ENCODE data around the gene BNC2. TPM values are rescaled to one million over a fixed set of nuclear protein-coding genes. Genes with fewer than 3 reads are reported as not detected.
A peak's percentile ranks its signal among the peaks of the same experiment; 100 is the strongest.

Gene BNC2
- total and polyA plus RNA-seq, 7 donors, result 0.23 to 205 (median 117) TPM

DNA sequence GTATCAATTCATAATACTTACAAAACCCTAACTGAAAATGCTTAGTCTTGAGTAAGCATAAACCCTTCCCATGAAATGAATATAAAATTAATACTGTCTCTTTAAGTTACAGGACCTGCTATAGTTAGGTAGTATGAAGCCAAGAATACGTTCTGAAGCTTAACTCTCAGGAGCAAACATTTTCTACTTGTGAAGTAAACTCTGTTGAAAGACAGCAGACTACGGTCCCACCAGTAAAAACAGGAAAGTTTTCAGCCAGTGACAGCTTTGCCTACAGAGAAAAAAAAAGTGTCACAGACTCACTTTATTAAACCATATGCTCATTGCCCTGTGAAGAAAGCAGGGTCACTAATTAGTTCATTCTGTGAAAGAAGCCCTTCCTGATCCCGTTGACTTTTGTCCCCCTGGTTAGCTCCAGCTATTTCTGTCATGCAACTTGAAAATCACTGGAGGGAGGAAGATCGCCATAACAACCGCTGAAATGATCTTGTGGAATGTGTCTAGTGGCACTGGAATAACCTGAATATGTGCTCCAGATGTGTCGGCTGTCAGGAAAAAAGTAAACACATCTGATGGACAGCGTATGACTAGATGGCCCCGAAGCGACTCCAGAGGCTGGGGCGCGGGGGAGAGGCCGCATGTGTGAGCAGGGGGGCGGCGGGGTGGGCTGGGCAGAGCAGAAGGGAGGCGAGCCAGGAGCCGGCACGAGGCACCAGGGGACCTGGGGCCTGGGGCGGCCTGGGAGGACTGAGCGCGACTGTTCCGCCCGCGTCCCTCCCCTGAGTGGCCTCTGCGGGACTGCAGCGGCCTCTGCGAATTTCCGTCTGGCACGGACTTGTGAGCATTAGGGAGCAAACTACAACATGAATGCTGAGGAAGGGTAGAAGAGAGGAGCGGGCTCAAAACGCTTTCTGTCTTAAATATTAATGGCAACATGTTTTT, 41.9 kb downstream of the BNC2 start:
- Histone ChIP-seq H3K36me3 (no peaks in the 10 kb centered on the region), H3K4me3 (peak overlapping the region; percentile 9 to 49 (median 44)), H3K4me1 (peaks cover 0 to 83% (median 70%) of the 10 kb centered on the region in 4 donors), H3K27me3 (no peaks in the 10 kb centered on the region), H3K9me3 (no peaks in the 10 kb centered on the region), H3K27ac (peak overlapping the region; percentile 74 to 86 (median 82))
- DNase-seq, result peak; percentile 78
- no peak for TF ChIP-seq POLR2A (IDR thresholded peaks at IDR 0.05)
- peak in 2 of 4 donors; percentile 22 to 25 for TF ChIP-seq POLR2AphosphoS5 (IDR thresholded peaks at IDR 0.05)
- no peak for TF ChIP-seq EP300 (IDR thresholded peaks at IDR 0.05)
- no peak for TF ChIP-seq CTCF (IDR thresholded peaks at IDR 0.05)
- intact Hi-C loops (cut with DNase I), result loop anchor here (5.0 kb wide), 1 partner anchor 39 kb away; no protein-coding TSS in a partner anchor
- WGBS, 2 donors, result 13% methylated on average over 30 of the region's 30 CpGs

DNA sequence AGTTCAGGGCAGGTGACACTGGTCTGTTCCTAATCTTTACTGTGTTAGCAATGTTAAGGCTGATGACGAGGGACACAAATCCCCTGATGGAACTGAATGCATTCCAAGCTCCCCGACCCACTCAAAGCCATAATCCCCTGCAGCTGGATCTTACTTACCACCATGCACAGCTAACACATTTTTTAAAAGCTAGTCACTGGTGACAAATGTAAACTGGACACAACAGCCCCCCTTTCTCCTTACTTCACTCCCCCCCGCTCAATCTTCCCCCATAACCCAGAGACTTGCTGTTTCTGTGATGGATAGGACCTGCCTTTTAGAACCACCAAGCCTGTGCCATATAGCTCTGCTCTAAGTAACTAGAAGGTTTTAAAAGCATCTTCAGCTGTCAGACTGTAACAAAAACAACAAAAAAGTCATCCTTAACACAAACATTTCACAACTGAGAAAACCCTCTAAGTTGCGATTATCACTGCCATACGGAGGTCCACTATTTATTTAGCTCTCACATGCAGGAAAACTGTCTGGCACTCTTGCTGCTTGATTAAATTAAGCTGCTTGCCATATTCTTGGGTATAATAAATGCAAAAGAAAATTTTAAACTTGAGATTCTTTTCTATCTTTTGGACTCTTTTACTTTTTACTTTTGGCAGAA, 44.4 kb downstream of the BNC2 start:
- intact Hi-C loops (cut with DNase I), result loop anchor here (5.0 kb wide), 1 partner anchor 41 kb away; no protein-coding TSS in a partner anchor
- H3K4me3 ChIP-seq, result no peak overlapping the region

GRCh38 chr9:16825331-16825725, 45.1 kb downstream of the BNC2 start:
- Histone ChIP-seq H3K27ac (peak overlapping the region; percentile 51 to 86 (median 58)), H3K4me1 (peaks cover 0 to 72% (median 63%) of the 10 kb centered on the region in 4 donors), H3K4me3 (no peak overlapping the region), H3K9me3 (no peaks in the 10 kb centered on the region), H3K36me3 (no peaks in the 10 kb centered on the region), H3K27me3 (no peaks in the 10 kb centered on the region)
- DNase-seq, result no peak
- no peak for TF ChIP-seq POLR2A (IDR thresholded peaks at IDR 0.05)
- no peak for TF ChIP-seq POLR2AphosphoS5 (IDR thresholded peaks at IDR 0.05)
- TF ChIP-seq CTCF (IDR thresholded peaks at IDR 0.05), result no peak
- TF ChIP-seq EP300 (IDR thresholded peaks at IDR 0.05), result no peak
- intact Hi-C loops (cut with DNase I), result loop anchor here (5.0 kb wide), 1 partner anchor 42 kb away; no protein-coding TSS in a partner anchor

More for the DNA sequence above, 44.4 kb downstream of the BNC2 start:
- no peaks in the 10 kb centered on the region for H3K36me3 ChIP-seq
- H3K4me1 ChIP-seq, result peaks cover 0 to 80% (median 69%) of the 10 kb centered on the region in 4 donors
- H3K27me3 ChIP-seq, result no peaks in the 10 kb centered on the region
- TF ChIP-seq POLR2AphosphoS5 (IDR thresholded peaks at IDR 0.05), result no peak
- no peak for TF ChIP-seq POLR2A (IDR thresholded peaks at IDR 0.05)
- TF ChIP-seq EP300 (IDR thresholded peaks at IDR 0.05), result no peak
- TF ChIP-seq CTCF (IDR thresholded peaks at IDR 0.05), result no peak
- peak overlapping the region; percentile 51 to 86 (median 58) for H3K27ac ChIP-seq
- WGBS, 2 donors, result 73 to 86% methylated on average over 5 of the region's 5 CpGs
- H3K9me3 ChIP-seq, result no peaks in the 10 kb centered on the region
- DNase-seq, result no peak

DNA sequence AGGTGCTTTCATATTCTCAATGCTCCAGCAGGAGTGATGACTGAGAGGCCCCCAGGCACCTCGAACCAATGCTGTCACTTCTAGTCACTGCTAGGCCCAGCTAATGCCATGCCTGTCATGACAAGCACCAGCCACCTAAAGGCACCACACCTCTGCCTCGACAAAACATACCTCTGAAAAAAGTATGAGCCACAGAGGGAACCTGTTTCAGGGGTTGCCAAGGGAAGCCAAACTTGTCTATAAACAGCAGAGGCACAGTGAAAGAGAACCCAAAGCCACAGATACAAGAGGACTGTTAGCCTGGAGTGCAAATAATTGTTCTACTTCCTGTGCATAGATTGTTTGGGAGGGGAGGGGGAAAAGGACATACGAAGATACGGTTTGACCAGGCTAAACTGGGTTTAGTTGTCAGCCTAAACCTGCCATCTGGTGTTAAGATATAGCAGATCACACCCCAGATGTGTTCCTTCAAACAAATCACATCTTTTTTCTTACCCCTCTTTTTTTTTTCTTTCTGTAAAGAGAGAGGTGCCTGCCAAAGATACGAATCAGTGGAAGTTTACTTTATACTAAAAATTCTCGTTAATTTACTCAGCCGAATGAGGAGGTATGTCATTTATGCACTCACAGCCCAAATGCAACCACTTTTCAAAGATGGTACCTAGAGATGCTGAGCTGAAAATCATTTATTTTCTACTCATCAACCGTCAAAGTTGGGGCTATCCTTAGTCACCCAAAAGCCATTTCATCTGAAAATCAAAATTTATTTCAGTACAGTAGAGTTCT, 45.7 kb downstream of the BNC2 start:
- 49 to 61% methylated on average over 8 of the region's 8 CpGs for WGBS, 2 donors
- intact Hi-C loops (cut with DNase I), result loop anchor here (5.0 kb wide), 2 partner anchors 43 to 627 kb away; no protein-coding TSS in a partner anchor
- TF ChIP-seq POLR2A (IDR thresholded peaks at IDR 0.05) (no peak), POLR2AphosphoS5 (IDR thresholded peaks at IDR 0.05) (no peak), CTCF (IDR thresholded peaks at IDR 0.05) (peak in 1 of 4 experiments; percentile 13)

More for the DNA sequence above, 45.7 kb downstream of the BNC2 start:
- H3K36me3 ChIP-seq, result no peaks in the 10 kb centered on the region
- H3K4me3 ChIP-seq, result no peak overlapping the region
- no peaks in the 10 kb centered on the region for H3K9me3 ChIP-seq
- H3K27me3 ChIP-seq, result no peaks in the 10 kb centered on the region
- peak overlapping the region; percentile 51 to 86 (median 58) for H3K27ac ChIP-seq
- H3K4me1 ChIP-seq, result peaks cover 0 to 69% (median 58%) of the 10 kb centered on the region in 4 donors
- DNase-seq, result no peak
